Brain pericyte (primary cell): ENCODE measurements around the gene ERFL.
"Not testable (repeated sequence)": the region's sequence is repeated elsewhere in the genome, so short reads cannot be mapped to it uniquely, and the experiment has no call there.

Source experiments
- DNase-seq: peaks from one replicate; pipeline ENCODE4 v3.0.0-alpha.2; 2012; ENCODE audit warnings: low read depth, low spot score

The ERFL gene

GRCh38 chr19:41877916-41878905 is 50.0 kb downstream of the ERFL start:
- DNase-seq = no peak

- DNase-seq = no peak
These were observed 51.1 kb downstream of the ERFL start, which contains the start of gene CD79A for GRCh38 chr19:41876847-41877832. TSS of gene CD79A (plus strand) at chr19:41877279. CDS start at chr19:41877305, 26 bp downstream.

GRCh38 chr19:41875973-41876372 is 52.3 kb downstream of the ERFL start:
- not testable (repeated sequence) for DNase-seq

- DNase-seq = no peak
These were observed 55.2 kb downstream of the ERFL start for GRCh38 chr19:41872775-41873647.

- DNase-seq = no peak
These were observed 55.9 kb downstream of the ERFL start for GRCh38 chr19:41872384-41872774.

- no peak for DNase-seq
These were observed 56.5 kb downstream of the ERFL start for GRCh38 chr19:41871573-41872383.

GRCh38 chr19:41870401-41870873 is 57.8 kb downstream of the ERFL start:
- DNase-seq = no peak

GRCh38 chr19:41869374-41869955 is 58.8 kb downstream of the ERFL start:
- DNase-seq = no peak

- no peak for DNase-seq
These were observed 59.3 kb downstream of the ERFL start for GRCh38 chr19:41868989-41869300.

- no peak for DNase-seq
These were observed 59.9 kb downstream of the ERFL start for GRCh38 chr19:41868120-41868988.

- DNase-seq = no peak
These were observed 62.0 kb downstream of the ERFL start for GRCh38 chr19:41866284-41866683.

- no peak for DNase-seq
These were observed 63.9 kb downstream of the ERFL start for GRCh38 chr19:41864374-41864773.

GRCh38 chr19:41863209-41863931 is 64.9 kb downstream of the ERFL start:
- DNase-seq = no peak

GRCh38 chr19:41862445-41862986 is 65.7 kb downstream of the ERFL start:
- DNase-seq = no peak

- DNase-seq = no peak
These were observed 66.4 kb downstream of the ERFL start for GRCh38 chr19:41861846-41862245.

- DNase-seq = no peak
These were observed 67.0 kb downstream of the ERFL start for GRCh38 chr19:41861116-41861768.

GRCh38 chr19:41860419-41861115 is 67.7 kb downstream of the ERFL start:
- no peak for DNase-seq
